ENCODE results near the gene RAB6B.

RAB6B gene

GRCh38 chr3:133870822-133871221, 24.9 kb downstream of the RAB6B start:
- H3K27me3 ChIP-seq (ENCODE audit: insufficient read depth, poor library complexity, severe bottlenecking): no peaks in the 10 kb centered on the region
- H3K27ac ChIP-seq (replicated peaks): no peak overlapping the region
- no peak overlapping the region for H3K4me3 ChIP-seq (replicated peaks; ENCODE audit: insufficient read depth, low read length)
- TF ChIP-seq REST (IDR thresholded peaks at IDR 0.05; ENCODE audit: insufficient replicate concordance, low read depth) (no peak), GABPA (IDR thresholded peaks at IDR 0.05; ENCODE audit: low read depth) (no peak), SPI1 (IDR thresholded peaks at IDR 0.05; ENCODE audit: borderline replicate concordance, low read depth) (no peak), POLR2AphosphoS5 (IDR thresholded peaks at IDR 0.05; ENCODE audit: low read depth) (no peak)
- TF ChIP-seq, protein P1, sequence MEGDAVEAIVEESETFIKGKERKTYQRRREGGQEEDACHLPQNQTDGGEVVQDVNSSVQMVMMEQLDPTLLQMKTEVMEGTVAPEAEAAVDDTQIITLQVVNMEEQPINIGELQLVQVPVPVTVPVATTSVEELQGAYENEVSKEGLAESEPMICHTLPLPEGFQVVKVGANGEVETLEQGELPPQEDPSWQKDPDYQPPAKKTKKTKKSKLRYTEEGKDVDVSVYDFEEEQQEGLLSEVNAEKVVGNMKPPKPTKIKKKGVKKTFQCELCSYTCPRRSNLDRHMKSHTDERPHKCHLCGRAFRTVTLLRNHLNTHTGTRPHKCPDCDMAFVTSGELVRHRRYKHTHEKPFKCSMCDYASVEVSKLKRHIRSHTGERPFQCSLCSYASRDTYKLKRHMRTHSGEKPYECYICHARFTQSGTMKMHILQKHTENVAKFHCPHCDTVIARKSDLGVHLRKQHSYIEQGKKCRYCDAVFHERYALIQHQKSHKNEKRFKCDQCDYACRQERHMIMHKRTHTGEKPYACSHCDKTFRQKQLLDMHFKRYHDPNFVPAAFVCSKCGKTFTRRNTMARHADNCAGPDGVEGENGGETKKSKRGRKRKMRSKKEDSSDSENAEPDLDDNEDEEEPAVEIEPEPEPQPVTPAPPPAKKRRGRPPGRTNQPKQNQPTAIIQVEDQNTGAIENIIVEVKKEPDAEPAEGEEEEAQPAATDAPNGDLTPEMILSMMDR (IDR thresholded peaks at IDR 0.05; ENCODE audit: insufficient read depth, low read length): no peak
- no peak for DNase-seq (ENCODE audit: low read depth in 1 of 2, low spot score in 1 of 2)

GRCh38 chr3:133869586-133869985, 26.1 kb downstream of the RAB6B start:
- Histone ChIP-seq H3K27ac (replicated peaks) (no peak overlapping the region), H3K27me3 (ENCODE audit: insufficient read depth, poor library complexity, severe bottlenecking) (no peaks in the 10 kb centered on the region), H3K4me3 (replicated peaks; ENCODE audit: insufficient read depth, low read length) (no peak overlapping the region)
- TF ChIP-seq REST (IDR thresholded peaks at IDR 0.05; ENCODE audit: insufficient replicate concordance, low read depth): no peak
- no peak for TF ChIP-seq GABPA (IDR thresholded peaks at IDR 0.05; ENCODE audit: low read depth)
- TF ChIP-seq POLR2AphosphoS5 (IDR thresholded peaks at IDR 0.05; ENCODE audit: low read depth): no peak
- no peak for TF ChIP-seq SPI1 (IDR thresholded peaks at IDR 0.05; ENCODE audit: borderline replicate concordance, low read depth)
- TF ChIP-seq, protein P1 (IDR thresholded peaks at IDR 0.05; ENCODE audit: insufficient read depth, low read length): no peak
- no peak for DNase-seq (ENCODE audit: low read depth in 1 of 2, low spot score in 1 of 2)

DNA sequence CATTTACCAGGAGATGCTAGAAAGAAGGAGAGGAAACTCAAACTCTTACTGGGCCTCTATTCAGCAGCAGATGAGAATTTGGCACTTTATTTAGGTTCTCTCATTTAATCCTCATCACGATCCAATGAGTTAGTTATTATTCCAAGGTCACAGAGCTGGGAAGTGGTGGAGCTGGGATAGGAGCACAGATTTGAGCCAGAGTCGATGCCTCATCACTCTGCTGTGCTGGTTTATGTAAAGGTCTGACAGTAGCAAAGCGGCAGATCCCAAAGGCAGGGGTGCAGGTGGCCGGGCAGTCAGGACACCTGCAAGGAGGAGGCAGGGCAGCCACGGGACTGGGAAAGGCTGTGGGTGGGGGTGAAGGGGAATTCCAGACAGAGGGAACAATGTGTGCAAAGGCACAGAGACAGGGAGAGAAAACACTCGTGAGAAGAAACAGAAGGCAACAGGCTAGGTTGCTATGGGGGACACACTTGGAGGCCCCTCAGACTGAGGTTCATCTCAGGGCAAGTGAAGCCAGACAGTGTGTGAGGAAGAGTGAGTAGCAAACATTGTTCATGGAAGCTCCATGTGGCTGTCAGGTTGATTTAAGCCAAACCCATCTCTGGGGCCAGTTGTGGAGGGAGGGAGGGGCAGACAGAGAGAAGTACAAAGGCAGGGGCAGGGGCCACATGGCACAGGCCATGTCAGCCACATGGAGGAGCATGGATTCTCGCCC, 26.8 kb downstream of the RAB6B start:
- no peak for TF ChIP-seq GABPA (IDR thresholded peaks at IDR 0.05; ENCODE audit: low read depth)
- no peak for TF ChIP-seq POLR2AphosphoS5 (IDR thresholded peaks at IDR 0.05; ENCODE audit: low read depth)
- TF ChIP-seq, protein P1 (IDR thresholded peaks at IDR 0.05; ENCODE audit: insufficient read depth, low read length): no peak
- no peak for TF ChIP-seq SPI1 (IDR thresholded peaks at IDR 0.05; ENCODE audit: borderline replicate concordance, low read depth)
- no peak for TF ChIP-seq REST (IDR thresholded peaks at IDR 0.05; ENCODE audit: insufficient replicate concordance, low read depth)
- no peaks in the 10 kb centered on the region for H3K27me3 ChIP-seq (ENCODE audit: insufficient read depth, poor library complexity, severe bottlenecking)
- no peak overlapping the region for H3K4me3 ChIP-seq (replicated peaks; ENCODE audit: insufficient read depth, low read length)
- H3K27ac ChIP-seq (replicated peaks): no peak overlapping the region
- DNase-seq (ENCODE audit: low read depth in 1 of 2, low spot score in 1 of 2): no peak

Data from HL-60 (cell line).